Heart left ventricle (tissue), 13 donors: Measurements from ENCODE around the gene OGFOD1.

ENCODE experiments used
- POLR2A ChIP-seq, 2 donors: fragments of 450-650 bp; IDR thresholded peaks; one replicate each; pipeline ENCODE4 v1.6.1; 2017; ENCODE audit warnings: antibody characterized with exemption in 2 of 2, mild to moderate bottlenecking in 2 of 2, moderate library complexity in 2 of 2
- TF ChIP-seq, protein P1 (sequence below), 12 donors: fragments of 200-600 bp; sonication (generic) in 4 of 12; IDR thresholded peaks; one replicate each; pipeline versions ENCODE4 v1.5.0 to v1.8.0; 2018 to 2022; ENCODE audit warnings: antibody characterized with exemption in 12 of 12, mild to moderate bottlenecking in 5 of 12
- donor health status: ischemic (EF 13 %, LVEDD 7.1; RV severe dilation, severe dysfunction).
- donor health status: DM: no; HTN: yes; CAD: no.
- donor health status: DM: no; HTN: no; CAD: no.
- donor health status: ischemic (EF 25% LVEDD 6.9; RV normal size, moderate dysfunction).
- donor health status: ischemic (EF 25% LVEDD 5.7; RV mildly dilated, moderate dysfunction).
- donor health status: ischemic (EF 35%, LVEDD 5.7; RV mildly dilated, moderate dysfunction).
- donor health status: nonischemic (EF 11% LVEDD 7.7; RV severe dilation, severe dysfunction).
- donor health status: DM: yes; HTN: yes; CAD: no.
- donor health status: PGD.
- donor health status: ischemic (EF 29% LVEDD 5.4; RV normal size, mild dysfunction).
- donor health status: nonischemic (EF 23%, LVEDD 6.1; RV moderate dilation, normal function).

DNA sequence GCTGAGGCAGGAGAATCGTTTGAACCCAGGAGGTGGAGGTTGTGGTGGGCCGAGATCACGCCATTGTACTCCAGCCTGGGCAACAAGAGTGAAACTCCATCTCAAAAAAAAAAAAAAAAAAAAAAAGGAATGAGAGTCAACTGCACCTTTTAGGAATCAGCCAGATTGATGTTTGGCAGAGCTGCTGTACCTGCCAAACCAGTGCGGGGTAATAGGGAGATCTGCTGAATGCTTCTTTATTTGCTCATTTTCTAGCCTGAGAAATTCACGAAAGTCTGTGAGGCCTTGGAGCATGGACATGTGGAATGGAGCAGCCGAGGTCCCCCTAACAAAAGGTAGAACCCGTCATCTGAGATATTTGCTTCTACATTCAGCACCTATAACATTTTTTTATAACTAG, 18.4 kb downstream of the OGFOD1 start:
- TF ChIP-seq POLR2A (IDR thresholded peaks at IDR 0.05), result no peak
- TF ChIP-seq, protein P1, sequence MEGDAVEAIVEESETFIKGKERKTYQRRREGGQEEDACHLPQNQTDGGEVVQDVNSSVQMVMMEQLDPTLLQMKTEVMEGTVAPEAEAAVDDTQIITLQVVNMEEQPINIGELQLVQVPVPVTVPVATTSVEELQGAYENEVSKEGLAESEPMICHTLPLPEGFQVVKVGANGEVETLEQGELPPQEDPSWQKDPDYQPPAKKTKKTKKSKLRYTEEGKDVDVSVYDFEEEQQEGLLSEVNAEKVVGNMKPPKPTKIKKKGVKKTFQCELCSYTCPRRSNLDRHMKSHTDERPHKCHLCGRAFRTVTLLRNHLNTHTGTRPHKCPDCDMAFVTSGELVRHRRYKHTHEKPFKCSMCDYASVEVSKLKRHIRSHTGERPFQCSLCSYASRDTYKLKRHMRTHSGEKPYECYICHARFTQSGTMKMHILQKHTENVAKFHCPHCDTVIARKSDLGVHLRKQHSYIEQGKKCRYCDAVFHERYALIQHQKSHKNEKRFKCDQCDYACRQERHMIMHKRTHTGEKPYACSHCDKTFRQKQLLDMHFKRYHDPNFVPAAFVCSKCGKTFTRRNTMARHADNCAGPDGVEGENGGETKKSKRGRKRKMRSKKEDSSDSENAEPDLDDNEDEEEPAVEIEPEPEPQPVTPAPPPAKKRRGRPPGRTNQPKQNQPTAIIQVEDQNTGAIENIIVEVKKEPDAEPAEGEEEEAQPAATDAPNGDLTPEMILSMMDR (IDR thresholded peaks at IDR 0.05), result no peak
